Astrocyte (in vitro differentiated cells and primary cell): ENCODE results near the gene SAMD14. TPM values are rescaled to one million over a fixed set of nuclear protein-coding genes. Genes with fewer than 3 reads are reported as not detected.

Experiments
- DNase-seq: peaks from one replicate; pipeline ENCODE4 v3.0.0-alpha.2; 2010; ENCODE audit warnings: low read depth
- FAIRE-seq: peaks from 2 replicates; lab custom pipeline; 2011; peaks lifted over from hg19 to GRCh38; lab: Jason Lieb, UNC
- H2AFZ ChIP-seq: 2 replicates; pipeline ENCODE4 v1.6.0; 2012; ENCODE audit warnings: low read depth, low read length, inconsistent platforms
- H3K27ac ChIP-seq: 2 replicates; pipeline ENCODE4 v1.5.1; 2011; ENCODE audit warnings: low read depth, low read length, inconsistent platforms
- H3K27me3 ChIP-seq: 2 replicates; pipeline ENCODE4 v1.6.0; 2011; ENCODE audit warnings: low read length, inconsistent platforms; ENCODE audit not compliant: insufficient read depth
- H3K36me3 ChIP-seq: 2 replicates; pipeline ENCODE4 v1.5.1; 2011; ENCODE audit warnings: low read length, inconsistent platforms; ENCODE audit not compliant: insufficient read depth
- H3K4me1 ChIP-seq: 2 replicates; pipeline ENCODE4 v1.5.1; 2011; ENCODE audit warnings: low read length, inconsistent platforms; ENCODE audit not compliant: insufficient read depth
- H3K4me2 ChIP-seq: 2 replicates; pipeline ENCODE4 v1.6.0; 2012; ENCODE audit warnings: low read length, inconsistent platforms
- H3K4me3 ChIP-seq: 2 replicates; pipeline ENCODE4 v1.5.1; 2011; ENCODE audit warnings: low read depth, mild to moderate bottlenecking, low read length, inconsistent platforms; ENCODE audit not compliant: insufficient read depth
- H3K79me2 ChIP-seq: 2 replicates; pipeline ENCODE4 v1.6.0; 2012; ENCODE audit warnings: mild to moderate bottlenecking, low read length, inconsistent platforms; ENCODE audit not compliant: insufficient read depth
- H3K9ac ChIP-seq: 2 replicates; pipeline ENCODE4 v1.6.0; 2012; ENCODE audit warnings: mild to moderate bottlenecking, low read length, inconsistent platforms
- H3K9me3 ChIP-seq: 2 replicates; pipeline ENCODE4 v1.5.1; 2012; ENCODE audit warnings: low read depth, mild to moderate bottlenecking, low read length, inconsistent platforms; ENCODE audit not compliant: insufficient read depth
- H4K20me1 ChIP-seq: 2 replicates; pipeline ENCODE4 v1.6.0; 2012; ENCODE audit warnings: low read length, inconsistent platforms; ENCODE audit not compliant: insufficient read depth
- H3K27ac Mint-ChIP-seq: one replicate; pipeline ENCODE4 v1.8.0; 2021; ENCODE audit warnings: mild to moderate bottlenecking, mixed read lengths; ENCODE audit not compliant: unreplicated experiment
- H3K27me3 Mint-ChIP-seq: one replicate; pipeline ENCODE4 v1.8.0; 2021; ENCODE audit warnings: low read depth, mixed read lengths; ENCODE audit not compliant: unreplicated experiment
- H3K36me3 Mint-ChIP-seq: one replicate; pipeline ENCODE4 v1.8.0; 2021; ENCODE audit warnings: low read depth, mixed read lengths; ENCODE audit not compliant: unreplicated experiment
- H3K4me1 Mint-ChIP-seq: one replicate; pipeline ENCODE4 v1.8.0; 2021; ENCODE audit warnings: low read depth, mixed read lengths; ENCODE audit not compliant: unreplicated experiment
- H3K4me3 Mint-ChIP-seq: one replicate; pipeline ENCODE4 v1.8.0; 2021; ENCODE audit warnings: mild to moderate bottlenecking, moderate library complexity, mixed read lengths; ENCODE audit not compliant: unreplicated experiment
- H3K9me3 Mint-ChIP-seq: one replicate; pipeline ENCODE4 v1.8.0; 2021; ENCODE audit warnings: mild to moderate bottlenecking, mixed read lengths; ENCODE audit not compliant: unreplicated experiment
- EZH2 ChIP-seq: IDR thresholded peaks from 2 replicates; pipeline ENCODE4 v1.6.1; 2012; ENCODE audit warnings: mild to moderate bottlenecking, low read length, inconsistent platforms; ENCODE audit not compliant: insufficient read depth
- total RNA-seq: library from RNA; stranded (reverse); gene quantifications from 2 replicates; pipeline ENCODE4 v1.2.1, GENCODE V29; 2021
- TF ChIP-seq, protein P1 (sequence below): IDR thresholded peaks from 2 replicates; pipeline ENCODE4 v1.5.1; 2011; ENCODE audit warnings: low read depth, mild to moderate bottlenecking, inconsistent platforms, low read length, moderate library complexity; ENCODE audit not compliant: insufficient read depth

The SAMD14 gene
- total RNA-seq, 1 donor from 2014 or later, result 10.8 TPM

- H3K9me3 ChIP-seq, result no peaks in the 10 kb centered on the region
- no peak overlapping the region for H3K4me2 ChIP-seq
- Mint-ChIP-seq H3K4me1 (peaks cover 23% of the 10 kb centered on the region), H3K9me3 (no peaks in the 10 kb centered on the region), H3K4me3 (no peak overlapping the region), H3K27ac (no peak overlapping the region), H3K36me3 (peaks cover 9% of the 10 kb centered on the region), H3K27me3 (no peaks in the 10 kb centered on the region)
- DNase-seq (no peak), FAIRE-seq (no peak)
- peaks cover 5% of the 10 kb centered on the region for H3K36me3 ChIP-seq
- H3K27ac ChIP-seq, result no peak overlapping the region
- H3K4me3 ChIP-seq, result no peak overlapping the region
- TF ChIP-seq EZH2, result no peak
- TF ChIP-seq, protein P1, sequence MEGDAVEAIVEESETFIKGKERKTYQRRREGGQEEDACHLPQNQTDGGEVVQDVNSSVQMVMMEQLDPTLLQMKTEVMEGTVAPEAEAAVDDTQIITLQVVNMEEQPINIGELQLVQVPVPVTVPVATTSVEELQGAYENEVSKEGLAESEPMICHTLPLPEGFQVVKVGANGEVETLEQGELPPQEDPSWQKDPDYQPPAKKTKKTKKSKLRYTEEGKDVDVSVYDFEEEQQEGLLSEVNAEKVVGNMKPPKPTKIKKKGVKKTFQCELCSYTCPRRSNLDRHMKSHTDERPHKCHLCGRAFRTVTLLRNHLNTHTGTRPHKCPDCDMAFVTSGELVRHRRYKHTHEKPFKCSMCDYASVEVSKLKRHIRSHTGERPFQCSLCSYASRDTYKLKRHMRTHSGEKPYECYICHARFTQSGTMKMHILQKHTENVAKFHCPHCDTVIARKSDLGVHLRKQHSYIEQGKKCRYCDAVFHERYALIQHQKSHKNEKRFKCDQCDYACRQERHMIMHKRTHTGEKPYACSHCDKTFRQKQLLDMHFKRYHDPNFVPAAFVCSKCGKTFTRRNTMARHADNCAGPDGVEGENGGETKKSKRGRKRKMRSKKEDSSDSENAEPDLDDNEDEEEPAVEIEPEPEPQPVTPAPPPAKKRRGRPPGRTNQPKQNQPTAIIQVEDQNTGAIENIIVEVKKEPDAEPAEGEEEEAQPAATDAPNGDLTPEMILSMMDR, result no peak
- H3K27me3 ChIP-seq, result no peaks in the 10 kb centered on the region
- peaks cover 9% of the 10 kb centered on the region for H3K79me2 ChIP-seq
- peaks cover 17% of the 10 kb centered on the region for H3K4me1 ChIP-seq
- no peak overlapping the region for H3K9ac ChIP-seq
- no peak overlapping the region for H2AFZ ChIP-seq
- peaks cover 49% of the 10 kb centered on the region for H4K20me1 ChIP-seq
Measured at GRCh38 chr17:50132104-50132794, 2.3 kb upstream of the SAMD14 start.

DNA sequence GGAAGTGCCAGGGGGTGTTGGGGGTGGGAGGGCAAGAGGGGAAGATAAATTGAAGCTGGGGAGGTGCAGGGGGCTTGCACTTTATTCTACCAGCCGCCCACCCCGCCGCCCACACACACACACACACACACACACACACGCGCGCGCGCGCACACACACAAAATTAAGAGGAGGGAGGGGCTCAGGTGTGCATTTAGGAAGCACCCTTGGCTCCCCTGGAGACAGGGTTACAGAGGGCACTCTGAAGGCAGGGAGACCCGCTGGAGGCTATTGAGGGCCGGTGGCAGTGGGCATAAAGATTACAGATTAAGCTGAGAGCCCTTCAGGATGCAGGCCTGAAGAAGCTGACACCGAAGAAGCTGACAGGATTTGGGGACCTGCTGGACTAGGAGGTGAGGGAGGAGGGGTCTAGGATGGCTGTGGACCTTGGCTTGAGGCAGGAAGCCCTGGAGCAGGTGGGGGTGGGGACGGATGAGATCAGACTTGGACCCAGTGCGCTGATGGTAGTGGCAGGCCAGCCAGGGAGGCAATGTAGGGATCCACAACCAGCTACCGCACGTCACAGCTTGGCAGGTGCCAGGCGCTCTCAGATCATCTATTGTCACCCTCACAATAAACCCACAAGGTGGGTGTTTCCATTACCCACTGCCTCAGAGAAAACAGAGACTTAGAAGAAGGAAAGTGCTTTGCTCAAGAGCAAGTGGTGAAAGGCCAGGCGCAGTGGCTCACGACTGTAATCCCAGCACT lies 772 bp upstream of the SAMD14 start:
- Histone ChIP-seq H3K27me3 (no peaks in the 10 kb centered on the region), H4K20me1 (peaks cover 35% of the 10 kb centered on the region), H3K36me3 (peaks cover 2% of the 10 kb centered on the region), H3K79me2 (peaks cover 5% of the 10 kb centered on the region), H3K9ac (peak overlapping the region; percentile 6), H3K9me3 (no peaks in the 10 kb centered on the region), H3K4me1 (peaks cover 17% of the 10 kb centered on the region), H3K4me2 (peak overlapping the region; percentile 95), H3K4me3 (no peak overlapping the region), H2AFZ (no peak overlapping the region), H3K27ac (no peak overlapping the region)
- FAIRE-seq (no peak), DNase-seq (no peak)
- no peaks in the 10 kb centered on the region for H3K27me3 Mint-ChIP-seq
- TF ChIP-seq, protein P1, result no peak
- TF ChIP-seq EZH2, result no peak
- H3K27ac Mint-ChIP-seq, result peak overlapping the region; percentile 62
- H3K9me3 Mint-ChIP-seq, result no peaks in the 10 kb centered on the region
- H3K4me1 Mint-ChIP-seq, result peaks cover 23% of the 10 kb centered on the region
- no peaks in the 10 kb centered on the region for H3K36me3 Mint-ChIP-seq
- H3K4me3 Mint-ChIP-seq, result peak overlapping the region; percentile 73
